Measurements from ENCODE around the gene DISP2. TPM values are rescaled to one million over a fixed set of nuclear protein-coding genes. Genes with fewer than 3 reads are reported as not detected.

Gene DISP2
- total and polyA plus RNA-seq, 2 of the 8 experiments (the other 6 are each of a cell fraction or from before 2014, with no cell fraction given), result 0.45 to 1.2 TPM

DNA sequence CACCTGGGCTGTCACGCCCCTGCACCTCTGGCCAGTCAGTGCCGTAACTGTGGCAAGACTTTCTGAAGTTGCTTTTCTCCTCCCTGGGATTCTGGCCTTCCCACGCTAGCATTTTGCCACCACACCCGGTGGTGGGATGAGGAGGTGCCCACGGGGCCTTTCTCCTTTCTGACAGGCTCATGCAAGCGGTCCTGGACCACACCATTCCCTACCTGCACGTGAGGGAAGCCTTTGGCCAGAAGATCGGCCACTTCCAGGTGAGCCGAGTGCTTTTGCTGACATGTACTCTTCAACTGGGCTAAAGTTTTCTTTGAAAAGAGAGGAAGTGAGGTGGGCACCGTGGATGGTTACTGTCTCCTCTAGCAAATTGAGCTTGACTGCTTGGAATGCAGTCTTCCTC, 57.2 kb downstream of the DISP2 start:
- FAIRE-seq, result no peak
- ChIA-PET POLR2A (ENCODE audit: partially characterized antibody) (interaction anchor here (1.1 to 8.8 kb wide), 7 partner anchors 9 to 126 kb away, joined by 3 to 77 read pairs (median 5); partner anchors contain the start of genes IVD and KNSTRN), CTCF (ENCODE audit: partially characterized antibody) (interaction anchor here (1.1 to 16.2 kb wide), 3 partner anchors 47 to 94 kb away, joined by 4 to 184 read pairs (median 7); partner anchors contain the start of gene CCDC9B)
- no peak for TF ChIP-seq CBX5 (IDR thresholded peaks at IDR 0.05; ENCODE audit: low read depth, low read length)
- TF ChIP-seq KDM1A (IDR thresholded peaks at IDR 0.05; ENCODE audit: borderline replicate concordance, low read length), result no peak
- TF ChIP-seq TEAD4 (IDR thresholded peaks at IDR 0.05; ENCODE audit: low read depth, low read length), result no peak
- no peak for TF ChIP-seq GTF2F1 (IDR thresholded peaks at IDR 0.05; ENCODE audit: borderline replicate concordance, low read depth, low read length)
- no peak for TF ChIP-seq TAF7 (optimal IDR thresholded peaks at IDR 0.05; ENCODE audit: borderline replicate concordance, low read depth, low read length)
- no peak for TF ChIP-seq SP4 (IDR thresholded peaks at IDR 0.05; ENCODE audit: low read length)
- no peak for TF ChIP-seq BACH1 (IDR thresholded peaks at IDR 0.05; ENCODE audit: low read length)
- no peak for TF ChIP-seq TBP (IDR thresholded peaks at IDR 0.05; ENCODE audit: low read depth, low read length)
- no peak for TF ChIP-seq HDAC6 (IDR thresholded peaks at IDR 0.05; ENCODE audit: low read depth, low read length)
- TF ChIP-seq HDAC2 (IDR thresholded peaks at IDR 0.05; ENCODE audit: borderline replicate concordance in 1 of 2, low read depth in 2 of 2, low read length in 2 of 2), result no peak
- no peak for TF ChIP-seq SRF (IDR thresholded peaks at IDR 0.05; ENCODE audit: low read depth, low read length)
- no peak for TF ChIP-seq CHD1 (IDR thresholded peaks at IDR 0.05; ENCODE audit: low read depth, low read length)
- no peak for TF ChIP-seq GABPA (IDR thresholded peaks at IDR 0.05; ENCODE audit: borderline replicate concordance, insufficient read depth, low read length)
- TF ChIP-seq CEBPB (IDR thresholded peaks at IDR 0.05; ENCODE audit: low read depth, low read length), result no peak
- no peak for TF ChIP-seq NRF1 (IDR thresholded peaks at IDR 0.05; ENCODE audit: low read depth, low read length)

More for the DNA sequence above, 57.2 kb downstream of the DISP2 start:
- no peak overlapping the region for H3K23ac ChIP-seq (ENCODE audit: insufficient read length)
- no peak overlapping the region for H3K56ac ChIP-seq (replicated peaks; ENCODE audit: insufficient read length, low read depth, low read length)
- H3K27ac ChIP-seq (ENCODE audit: low read depth, low read length), result no peak overlapping the region
- peaks cover 0 to 11% of the 10 kb centered on the region in 2 experiments for H4K20me1 ChIP-seq (replicated peaks in 1 of 2; ENCODE audit: control insufficient read depth in 1 of 2, insufficient read depth in 2 of 2, low read length in 2 of 2)
- no peak overlapping the region for H2AFZ ChIP-seq (ENCODE audit: low read length)
- H3K23me2 ChIP-seq (ENCODE audit: low read depth, low read length), result no peaks in the 10 kb centered on the region
- no peaks in the 10 kb centered on the region for H3K79me2 ChIP-seq (ENCODE audit: control insufficient read depth in 1 of 2, insufficient read depth in 2 of 2, low read length in 2 of 2)
- no peaks in the 10 kb centered on the region for H3K4me1 ChIP-seq (replicated peaks in 1 of 4; ENCODE audit: control insufficient read depth in 3 of 4, insufficient read depth in 4 of 4, low read length in 3 of 4)
- H2BK12ac ChIP-seq (ENCODE audit: low read depth, low read length), result no peak overlapping the region
- 93% methylated on average over 9 of the region's 10 CpGs; no CpG with 5 or more reads in 1 of the 2 experiments for WGBS, 2 experiments (ENCODE audit: extremely low coverage in 1 of 2, insufficient coverage in 1 of 2, insufficient read length in 1 of 2, insufficient replicate concordance in 2 of 2, low coverage in 1 of 2, low lambda C conversion rate in 2 of 2, missing lambda C conversion rate in 1 of 2)
- H3K27me3 ChIP-seq (replicated peaks in 1 of 4; ENCODE audit: control insufficient read depth in 3 of 4, extremely low read depth in 1 of 4, insufficient read depth in 3 of 4, low read length in 3 of 4), result no peaks in the 10 kb centered on the region
- no peak overlapping the region for H2BK5ac ChIP-seq (ENCODE audit: low read depth, low read length)
- no peak overlapping the region for H3K4ac ChIP-seq (replicated peaks; ENCODE audit: insufficient read length, low read depth, low read length)
- no peak overlapping the region for H4K5ac ChIP-seq (ENCODE audit: insufficient read length, low read depth, low read length)
- H3K9ac ChIP-seq (replicated peaks in 1 of 4; ENCODE audit: extremely low read depth in 1 of 4, low read depth in 3 of 4, low read length in 3 of 4), result no peak overlapping the region
- no peak overlapping the region for H3K14ac ChIP-seq (ENCODE audit: insufficient read length)
- H2AK5ac ChIP-seq (ENCODE audit: low read depth, low read length), result no peak overlapping the region
- no peak for DNase-seq (ENCODE audit: low read depth in 1 of 2, low spot score in 2 of 2)
- H2BK15ac ChIP-seq (ENCODE audit: low read length), result no peak overlapping the region
- H2BK120ac ChIP-seq (replicated peaks; ENCODE audit: low read depth, low read length), result no peak overlapping the region
- no peak overlapping the region for H3K18ac ChIP-seq (ENCODE audit: extremely low read depth, low read length)
- no peak overlapping the region for H2BK20ac ChIP-seq (ENCODE audit: low read length)
- H3K4me3 ChIP-seq (ENCODE audit: extremely low read depth in 1 of 4, insufficient read depth in 2 of 4, low read depth in 3 of 4, low read length in 4 of 4), result no peak overlapping the region
- no peak overlapping the region for H4K91ac ChIP-seq (replicated peaks; ENCODE audit: insufficient read length, low read length)
- no peaks in the 10 kb centered on the region for H3K9me3 ChIP-seq (ENCODE audit: insufficient read depth in 2 of 2, low read depth in 1 of 2, low read length in 1 of 2)
- H3K79me1 ChIP-seq (ENCODE audit: low read depth, low read length), result no peaks in the 10 kb centered on the region
- no peak overlapping the region for H4K8ac ChIP-seq (ENCODE audit: extremely low read depth, insufficient read depth, low read length)
- H3K4me2 ChIP-seq (ENCODE audit: insufficient read depth in 1 of 2, low read depth in 2 of 2, low read length in 2 of 2), result no peak overlapping the region
- peaks cover 39 to 78% (median 59%) of the 10 kb centered on the region in 4 experiments for H3K36me3 ChIP-seq (ENCODE audit: control insufficient read depth in 2 of 4, insufficient read depth in 4 of 4, low read length in 3 of 4)

All from H1 (cell line).